ENCODE results near the gene MFNG.

DNA sequence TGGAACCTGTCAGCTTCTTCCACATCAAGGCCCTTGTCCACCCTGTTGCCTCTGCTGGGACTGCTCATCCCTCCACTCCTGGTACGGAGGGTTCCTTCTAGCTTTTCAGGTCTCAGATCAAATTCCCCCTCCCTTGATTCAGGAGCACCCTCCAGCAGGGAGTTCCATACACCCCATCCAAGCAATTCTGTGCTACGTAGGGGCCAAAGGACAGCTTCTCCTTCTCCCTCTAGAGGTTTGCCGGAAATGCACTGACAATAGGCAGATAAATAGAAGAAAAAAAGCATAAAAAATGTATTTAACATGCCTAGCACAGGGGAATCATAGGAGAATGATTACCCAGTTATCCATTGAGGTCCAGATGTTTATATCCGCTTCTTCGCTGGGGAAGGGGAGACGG, 36.3 kb upstream of the MFNG start:
- no peak for TF ChIP-seq EZH2 (IDR thresholded peaks at IDR 0.05; ENCODE audit: low read length, missing control alignments)
- TF ChIP-seq, protein P1, sequence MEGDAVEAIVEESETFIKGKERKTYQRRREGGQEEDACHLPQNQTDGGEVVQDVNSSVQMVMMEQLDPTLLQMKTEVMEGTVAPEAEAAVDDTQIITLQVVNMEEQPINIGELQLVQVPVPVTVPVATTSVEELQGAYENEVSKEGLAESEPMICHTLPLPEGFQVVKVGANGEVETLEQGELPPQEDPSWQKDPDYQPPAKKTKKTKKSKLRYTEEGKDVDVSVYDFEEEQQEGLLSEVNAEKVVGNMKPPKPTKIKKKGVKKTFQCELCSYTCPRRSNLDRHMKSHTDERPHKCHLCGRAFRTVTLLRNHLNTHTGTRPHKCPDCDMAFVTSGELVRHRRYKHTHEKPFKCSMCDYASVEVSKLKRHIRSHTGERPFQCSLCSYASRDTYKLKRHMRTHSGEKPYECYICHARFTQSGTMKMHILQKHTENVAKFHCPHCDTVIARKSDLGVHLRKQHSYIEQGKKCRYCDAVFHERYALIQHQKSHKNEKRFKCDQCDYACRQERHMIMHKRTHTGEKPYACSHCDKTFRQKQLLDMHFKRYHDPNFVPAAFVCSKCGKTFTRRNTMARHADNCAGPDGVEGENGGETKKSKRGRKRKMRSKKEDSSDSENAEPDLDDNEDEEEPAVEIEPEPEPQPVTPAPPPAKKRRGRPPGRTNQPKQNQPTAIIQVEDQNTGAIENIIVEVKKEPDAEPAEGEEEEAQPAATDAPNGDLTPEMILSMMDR (conservative IDR thresholded peaks at IDR 0.05 in 1 of 2, IDR thresholded peaks at IDR 0.05 in 1 of 2; ENCODE audit: low read depth in 1 of 2, low read length in 2 of 2) = peak in 1 of 2 donors; percentile 20
